Mesenchymal stem cell (in vitro differentiated cells and primary cell): ENCODE data around the gene CDCP1.
A peak's percentile ranks its signal among the peaks of the same experiment; 100 is the strongest.

Experiments
- DNase-seq: peaks from one replicate; pipeline ENCODE4 v3.0.0-alpha.2; 2013
- H2AFZ ChIP-seq: one replicate; pipeline ENCODE4 v1.6.1; 2013; ENCODE audit warnings: low read depth, mild to moderate bottlenecking, control low read depth, inconsistent platforms, low read length, moderate library complexity
- H2AK5ac ChIP-seq: 2 replicates; pipeline ENCODE4 v1.6.1; 2013; ENCODE audit warnings: low read length, moderate library complexity, mild to moderate bottlenecking, inconsistent platforms; ENCODE audit not compliant: severe bottlenecking
- H2BK120ac ChIP-seq: one replicate; pipeline ENCODE4 v1.6.1; 2013; ENCODE audit warnings: low read depth, mild to moderate bottlenecking, inconsistent platforms, low read length, moderate library complexity
- H2BK12ac ChIP-seq, 2 experiments: one replicate each; pipeline ENCODE4 v1.6.1; 2013; ENCODE audit warnings: inconsistent platforms in 2 of 2, low read length in 2 of 2, mild to moderate bottlenecking in 2 of 2, moderate library complexity in 2 of 2, control low read depth in 1 of 2
- H2BK15ac ChIP-seq: one replicate; pipeline ENCODE4 v1.6.1; 2013; ENCODE audit warnings: mild to moderate bottlenecking, low read depth, inconsistent platforms; ENCODE audit not compliant: poor library complexity, severe bottlenecking
- H2BK5ac ChIP-seq: 2 replicates; pipeline ENCODE4 v1.6.1; 2013; ENCODE audit warnings: low read depth, mild to moderate bottlenecking, low read length, control low read depth, inconsistent platforms; ENCODE audit not compliant: poor library complexity, severe bottlenecking
- H3K14ac ChIP-seq, 2 experiments: one replicate each; pipeline ENCODE4 v1.6.1; 2013; ENCODE audit warnings: inconsistent platforms in 2 of 2, low read length in 2 of 2, control low read depth in 1 of 2, mild to moderate bottlenecking in 1 of 2, moderate library complexity in 1 of 2
- H3K18ac ChIP-seq, 2 experiments: one replicate each; pipeline ENCODE4 v1.6.1; 2013; ENCODE audit warnings: inconsistent platforms in 2 of 2, low read length in 2 of 2, control low read depth in 1 of 2, low read depth in 1 of 2, mild to moderate bottlenecking in 1 of 2
- H3K23ac ChIP-seq, 2 experiments: one replicate each; pipeline ENCODE4 v1.6.1; 2013; ENCODE audit warnings: inconsistent platforms in 2 of 2, low read length in 2 of 2, mild to moderate bottlenecking in 2 of 2, moderate library complexity in 2 of 2, control low read depth in 1 of 2
- H3K27ac ChIP-seq: 2 replicates; pipeline ENCODE4 v1.5.1; 2013; ENCODE audit warnings: mild to moderate bottlenecking, moderate library complexity, low read length, control low read depth, inconsistent platforms; ENCODE audit not compliant: poor library complexity, severe bottlenecking
- H3K27me3 ChIP-seq, 2 experiments: 2 replicates each; pipeline versions ENCODE4 v1.6.1 to v1.7.0; 2013; ENCODE audit warnings: low read length in 2 of 2, mild to moderate bottlenecking in 2 of 2, moderate library complexity in 2 of 2, control low read depth in 1 of 2, inconsistent platforms in 1 of 2; ENCODE audit not compliant: control insufficient read depth in 1 of 2, insufficient read depth in 1 of 2
- H3K36me3 ChIP-seq, 2 experiments: 2 replicates each; pipeline versions ENCODE4 v1.6.1 to v1.7.0; 2013; ENCODE audit warnings: low read length in 2 of 2, control low read depth in 1 of 2, inconsistent platforms in 1 of 2, low read depth in 1 of 2, mild to moderate bottlenecking in 1 of 2; ENCODE audit not compliant: insufficient read depth in 2 of 2, control insufficient read depth in 1 of 2
- H3K4ac ChIP-seq, 2 experiments: one replicate each; pipeline ENCODE4 v1.6.1; 2013; ENCODE audit warnings: inconsistent platforms in 2 of 2, low read length in 2 of 2, mild to moderate bottlenecking in 2 of 2, moderate library complexity in 2 of 2, control low read depth in 1 of 2, low read depth in 1 of 2
- H3K4me1 ChIP-seq: 2 replicates; pipeline ENCODE4 v1.6.1; 2013; ENCODE audit warnings: low read depth, low read length, control low read depth; ENCODE audit not compliant: control insufficient read depth, insufficient read depth
- H3K4me2 ChIP-seq: 2 replicates; pipeline ENCODE4 v1.6.1; 2013; ENCODE audit warnings: low read length, mild to moderate bottlenecking, inconsistent platforms; ENCODE audit not compliant: poor library complexity, severe bottlenecking
- H3K4me3 ChIP-seq, 2 experiments: 2 replicates each; pipeline versions ENCODE4 v1.5.1 to v1.7.0; 2013; ENCODE audit warnings: low read length in 2 of 2, mild to moderate bottlenecking in 2 of 2, control low read depth in 1 of 2, low read depth in 1 of 2; ENCODE audit not compliant: insufficient read depth in 1 of 2
- H3K79me1 ChIP-seq: replicated peaks from 2 replicates; pipeline ENCODE4 v1.6.1; 2013; ENCODE audit warnings: mild to moderate bottlenecking, control low read depth, low read length, inconsistent platforms; ENCODE audit not compliant: poor library complexity, severe bottlenecking
- H3K9ac ChIP-seq: 2 replicates; pipeline ENCODE4 v1.7.0; 2013; ENCODE audit warnings: mild to moderate bottlenecking, low read length, moderate library complexity
- H3K9me3 ChIP-seq: 2 replicates; pipeline ENCODE4 v1.7.0; 2013; ENCODE audit warnings: mild to moderate bottlenecking, low read length; ENCODE audit not compliant: control insufficient read depth
- H4K8ac ChIP-seq: one replicate; pipeline ENCODE4 v1.6.1; 2013; ENCODE audit warnings: inconsistent platforms, mild to moderate bottlenecking, low read length, moderate library complexity
- H4K91ac ChIP-seq: one replicate; pipeline ENCODE4 v1.6.1; 2013; ENCODE audit warnings: mild to moderate bottlenecking, low read length, inconsistent platforms
- WGBS: methylation state at CpG from one replicate; pipeline ENCODE4 v1.1.7; 2013; ENCODE audit warnings: mixed read lengths; 5-methylcytosine and 5-hydroxymethylcytosine counted together

CDCP1 gene

GRCh38 chr3:45140141-45140769 lies 5.9 kb downstream of the CDCP1 start:
- Histone ChIP-seq H3K27me3 (no peaks in the 10 kb centered on the region), H3K4me1 (peaks cover 23% of the 10 kb centered on the region), H3K23ac (no peak overlapping the region), H3K18ac (peak overlapping the region; percentile 71 to 78), H3K9ac (peak overlapping the region; percentile 66), H3K4me3 (no peak overlapping the region), H3K27ac (no peak overlapping the region), H3K4ac (peak overlapping the region; percentile 16 to 71), H3K36me3 (peaks cover 6 to 13% of the 10 kb centered on the region in 2 experiments), H2BK5ac (peak overlapping the region; percentile 25), H2BK12ac (peak overlapping the region; percentile 6 to 97), H2AFZ (no peak overlapping the region), H2BK120ac (peak overlapping the region; percentile 57), H4K91ac (no peak overlapping the region), H3K9me3 (no peaks in the 10 kb centered on the region), H2AK5ac (peak overlapping the region; percentile 56), H2BK15ac (no peak overlapping the region), H4K8ac (peak overlapping the region; percentile 92), H3K14ac (no peak overlapping the region), H3K4me2 (no peak overlapping the region), H3K79me1 (no peaks in the 10 kb centered on the region)
- WGBS = 69% methylated on average over 6 of the region's 8 CpGs
- DNase-seq = peak; percentile 49

- H3K79me1 ChIP-seq = peaks cover under 1% of the 10 kb centered on the region
- DNase-seq = peak; percentile 13
- no peak overlapping the region for H3K23ac ChIP-seq
- peak overlapping the region; percentile 76 to 78 for H3K18ac ChIP-seq
- peak overlapping the region; percentile 25 for H2BK5ac ChIP-seq
- H2BK120ac ChIP-seq = peak overlapping the region; percentile 57
- H4K8ac ChIP-seq = peak overlapping the region; percentile 93
- peak overlapping the region; percentile 16 to 71 for H3K4ac ChIP-seq
- H2BK15ac ChIP-seq = peak overlapping the region; percentile 26
- peak overlapping the region; percentile 85 to 94 for H2BK12ac ChIP-seq
- peaks cover 6 to 15% of the 10 kb centered on the region in 2 experiments for H3K36me3 ChIP-seq
- H3K27me3 ChIP-seq = no peaks in the 10 kb centered on the region
- H3K4me1 ChIP-seq = peaks cover 24% of the 10 kb centered on the region
- peak overlapping the region; percentile 66 for H3K9ac ChIP-seq
- no peak overlapping the region for H3K4me2 ChIP-seq
- peak overlapping the region; percentile 90 for H4K91ac ChIP-seq
- no peak overlapping the region for H3K14ac ChIP-seq
- peak overlapping the region; percentile 56 for H2AK5ac ChIP-seq
- H2AFZ ChIP-seq = no peak overlapping the region
- 92% methylated on average over 6 of the region's 6 CpGs for WGBS
- no peaks in the 10 kb centered on the region for H3K9me3 ChIP-seq
- peak overlapping the region in 1 of 2 experiments; percentile 3 for H3K4me3 ChIP-seq
- peak overlapping the region; percentile 62 for H3K27ac ChIP-seq
Observed at GRCh38 chr3:45139372-45140140, 6.6 kb downstream of the CDCP1 start.

GRCh38 chr3:45137656-45138181 lies 8.5 kb downstream of the CDCP1 start:
- Histone ChIP-seq H3K27me3 (no peaks in the 10 kb centered on the region), H4K8ac (no peak overlapping the region), H3K9me3 (no peaks in the 10 kb centered on the region), H3K4me3 (no peak overlapping the region), H2AK5ac (peak overlapping the region; percentile 3), H2BK15ac (peak overlapping the region; percentile 36), H3K18ac (no peak overlapping the region), H3K36me3 (peaks cover 11 to 19% of the 10 kb centered on the region in 2 experiments), H3K27ac (no peak overlapping the region), H2BK12ac (peak overlapping the region; percentile 39 to 49), H3K4me1 (peaks cover 30% of the 10 kb centered on the region), H3K4me2 (no peak overlapping the region), H3K23ac (no peak overlapping the region), H3K4ac (peak overlapping the region; percentile 9 to 60), H4K91ac (no peak overlapping the region), H3K79me1 (peaks cover 2% of the 10 kb centered on the region), H2BK5ac (no peak overlapping the region), H3K9ac (peak overlapping the region; percentile 66), H2AFZ (no peak overlapping the region), H2BK120ac (no peak overlapping the region), H3K14ac (no peak overlapping the region)
- WGBS = 79% methylated on average over 5 of the region's 5 CpGs
- DNase-seq = peak; percentile 63

GRCh38 chr3:45135959-45136358 lies 10.2 kb downstream of the CDCP1 start:
- Histone ChIP-seq H3K14ac (no peak overlapping the region), H3K4me1 (peaks cover 33% of the 10 kb centered on the region), H3K27ac (no peak overlapping the region), H2BK15ac (no peak overlapping the region), H2BK120ac (no peak overlapping the region), H3K79me1 (peaks cover 2% of the 10 kb centered on the region), H3K4me3 (no peak overlapping the region), H2AK5ac (peak overlapping the region; percentile 90), H2AFZ (no peak overlapping the region), H3K4ac (peak overlapping the region in 1 of 2 experiments; percentile 87), H3K18ac (peak overlapping the region; percentile 28 to 74), H3K23ac (no peak overlapping the region), H4K91ac (no peak overlapping the region), H3K9me3 (no peaks in the 10 kb centered on the region), H3K27me3 (no peaks in the 10 kb centered on the region), H3K36me3 (peaks cover 15 to 17% of the 10 kb centered on the region in 2 experiments), H3K4me2 (no peak overlapping the region), H2BK12ac (peak overlapping the region; percentile 18 to 73), H3K9ac (peak overlapping the region; percentile 74), H2BK5ac (no peak overlapping the region), H4K8ac (no peak overlapping the region)
- DNase-seq = peak; percentile 31
- WGBS = 97% methylated on average over 1 of the region's 1 CpG
